OCI-LY3 (cell line): ENCODE data around the gene UBE3A.

ENCODE experiments used
- CTCF ChIP-seq: fragments of 200-600, 300-600 bp; sonication (generic); IDR thresholded peaks from 2 replicates; pipeline ENCODE4 v1.5.1; 2014; ENCODE audit warnings: antibody characterized with exemption, low read length, low read depth
- EZH2phosphoT487 ChIP-seq: fragments of 200-600 bp; shearing (Covaris generic); IDR thresholded peaks from 2 replicates; pipeline ENCODE4 v1.6.1; 2018; ENCODE audit warnings: antibody characterized with exemption, mixed run types, low read depth

- TF ChIP-seq CTCF (no peak), EZH2phosphoT487 (no peak)
Measured at GRCh38 chr15:25417604-25418003, 21.2 kb downstream of the UBE3A start.
